SU-DHL-6 (cell line): ENCODE data around the gene CEP41.

ENCODE experiments used
- CTCF ChIP-seq: fragments of 200-600 bp; sonication (generic); IDR thresholded peaks from one replicate; pipeline ENCODE4 v1.5.1; 2017; ENCODE audit warnings: antibody characterized with exemption, mild to moderate bottlenecking, low read length, moderate library complexity; ENCODE audit not compliant: insufficient read depth, poor library complexity, severe bottlenecking
- EZH2phosphoT487 ChIP-seq: fragments of 200-600 bp; sonication (generic), shearing (Covaris generic); conservative IDR thresholded peaks from 2 replicates; pipeline ENCODE4 v1.6.1; 2018; ENCODE audit warnings: mild to moderate bottlenecking, antibody characterized with exemption, low read length, moderate library complexity, mixed read lengths

- no peak for TF ChIP-seq EZH2phosphoT487
- no peak for TF ChIP-seq CTCF
Observed at GRCh38 chr7:130452951-130453350, 12.1 kb upstream of the CEP41 start.
